ENCODE results near the gene SLC9A7. TPM values are rescaled to one million over a fixed set of nuclear protein-coding genes. Genes with fewer than 3 reads are reported as not detected.

The SLC9A7 gene
- polyA plus RNA-seq (2011; rRNA removed) = 15.3 and 16.3 TPM in 2 replicates
- polyA minus RNA-seq (2011; rRNA and poly(A)+ RNA removed) = 55.0 and 70.3 TPM in 2 replicates

GRCh38 chrX:46758956-46759644, at the start of gene SLC9A7:
TSS of gene SLC9A7 (minus strand) at chrX:46759118. CDS start at chrX:46759029, 89 bp downstream.
- ChIA-PET POLR2A (interaction anchor here (1.3 kb wide), 1 partner anchor 33 kb away, joined by 4 read pairs; no protein-coding TSS in a partner anchor), CTCF (interaction anchor here (0.6 to 2.9 kb wide), 7 partner anchors 11 to 334 kb away, joined by 3 to 32 read pairs (median 4); no protein-coding TSS in a partner anchor)
- peak; percentile 72 for TF ChIP-seq CTCF (IDR thresholded peaks at IDR 0.05; ENCODE audit: low read depth, low read length)
- H3K9me3 ChIP-seq (ENCODE audit: control insufficient read depth, insufficient read depth, low read length) = no peaks in the 10 kb centered on the region
- H3K27ac ChIP-seq (ENCODE audit: low read depth, low read length) = no peak within 1 kb of the TSS
- H3K27me3 ChIP-seq (ENCODE audit: control insufficient read depth, insufficient read depth, low read length) = no peaks in the 10 kb centered on the region
- no peak for DNase-seq (ENCODE audit: low read depth, low spot score)
- H3K4me3 ChIP-seq (ENCODE audit: low read depth, low read length) = peak within 1 kb of the TSS; percentile 73

- Histone ChIP-seq H3K27me3 (ENCODE audit: control insufficient read depth, insufficient read depth, low read length) (no peaks in the 10 kb centered on the region), H3K27ac (ENCODE audit: low read depth, low read length) (no peak overlapping the region), H3K4me3 (ENCODE audit: low read depth, low read length) (no peak overlapping the region), H3K9me3 (ENCODE audit: control insufficient read depth, insufficient read depth, low read length) (no peaks in the 10 kb centered on the region)
- DNase-seq (ENCODE audit: low read depth, low spot score) = no peak
- CTCF ChIA-PET = no interaction called here
- POLR2A ChIA-PET = no interaction called here
- TF ChIP-seq CTCF (IDR thresholded peaks at IDR 0.05; ENCODE audit: low read depth, low read length) = no peak
These were observed 46.4 kb upstream of the SLC9A7 start for GRCh38 chrX:46805270-46805669.

GRCh38 chrX:46803140-46803539, 44.2 kb upstream of the SLC9A7 start:
- CTCF ChIA-PET = interaction anchor here (1.3 kb wide), 1 partner anchor 290 kb away, joined by 3 read pairs; no protein-coding TSS in a partner anchor
- no peak for DNase-seq (ENCODE audit: low read depth, low spot score)
- POLR2A ChIA-PET = interaction anchor here (0.9 kb wide), 1 partner anchor 33 kb away, joined by 5 read pairs; no protein-coding TSS in a partner anchor
- Histone ChIP-seq H3K27ac (ENCODE audit: low read depth, low read length) (no peak overlapping the region), H3K9me3 (ENCODE audit: control insufficient read depth, insufficient read depth, low read length) (no peaks in the 10 kb centered on the region), H3K4me3 (ENCODE audit: low read depth, low read length) (no peak overlapping the region), H3K27me3 (ENCODE audit: control insufficient read depth, insufficient read depth, low read length) (no peaks in the 10 kb centered on the region)
- peak; percentile 34; the same call in 1 of the 2 replicates for TF ChIP-seq CTCF (IDR thresholded peaks at IDR 0.05; ENCODE audit: low read depth, low read length)

- ChIA-PET POLR2A (no interaction called here), CTCF (interaction anchor here (0.7 to 2.9 kb wide), 14 partner anchors 14 to 297 kb away, joined by 3 to 32 read pairs (median 4); partner anchors contain the start of gene SLC9A7)
- H3K9me3 ChIP-seq (ENCODE audit: control insufficient read depth, insufficient read depth, low read length) = no peaks in the 10 kb centered on the region
- no peaks in the 10 kb centered on the region for H3K27me3 ChIP-seq (ENCODE audit: control insufficient read depth, insufficient read depth, low read length)
- DNase-seq (ENCODE audit: low read depth, low spot score) = no peak
- no peak overlapping the region for H3K27ac ChIP-seq (ENCODE audit: low read depth, low read length)
- peak; percentile 74 for TF ChIP-seq CTCF (IDR thresholded peaks at IDR 0.05; ENCODE audit: low read depth, low read length)
- no peak overlapping the region for H3K4me3 ChIP-seq (ENCODE audit: low read depth, low read length)
These were observed 37.8 kb upstream of the SLC9A7 start for GRCh38 chrX:46796574-46797191.

Measured in AG04450 (cell line).